Activated CD4-positive, alpha-beta T cell treated with anti-CD3 and anti-CD28 coated beads, Interleukin-2, Interleukin-4, amounts not matched to agents 100 ng/mL and 50 ng/mL, durations not matched to agents 16 hours and 8 hours (primary cell): ENCODE data around the gene RABL3.
"Not testable (repeated sequence)": the region's sequence is repeated elsewhere in the genome, so short reads cannot be mapped to it uniquely, and the experiment has no call there.

Experiments
- DNase-seq: peaks from one replicate; pipeline ENCODE4 v3.0.0-alpha.2; 2020; ENCODE audit warnings: low spot score

The RABL3 gene

GRCh38 chr3:120683213-120683612 is 59.1 kb downstream of the RABL3 start:
- no peak for DNase-seq

- DNase-seq, result no peak
Measured at GRCh38 chr3:120682095-120682681, 60.1 kb downstream of the RABL3 start, which contains the start of gene HGD. Gene HGD, minus strand, starts transcription at chr3:120682239. Its CDS starts 128 bp downstream, at chr3:120682111.

GRCh38 chr3:120681506-120682038 is 60.7 kb downstream of the RABL3 start:
- no peak for DNase-seq

GRCh38 chr3:120681018-120681417 is 61.3 kb downstream of the RABL3 start:
- no peak for DNase-seq

GRCh38 chr3:120680193-120680894 is 62.0 kb downstream of the RABL3 start:
- DNase-seq, result no peak

GRCh38 chr3:120678984-120679383 is 63.3 kb downstream of the RABL3 start:
- no peak for DNase-seq

GRCh38 chr3:120678331-120678947 is 63.9 kb downstream of the RABL3 start:
- DNase-seq, result peak; percentile 1

GRCh38 chr3:120677193-120677592 is 65.1 kb downstream of the RABL3 start:
- DNase-seq, result not testable (repeated sequence)

- DNase-seq, result no peak
Measured at GRCh38 chr3:120673116-120673515, 69.2 kb downstream of the RABL3 start.

GRCh38 chr3:120670576-120670975 is 71.7 kb downstream of the RABL3 start:
- no peak for DNase-seq

GRCh38 chr3:120664926-120665325 is 77.4 kb downstream of the RABL3 start:
- no peak for DNase-seq

GRCh38 chr3:120661945-120662344 is 80.4 kb downstream of the RABL3 start:
- no peak for DNase-seq

- no peak for DNase-seq
Measured at GRCh38 chr3:120661106-120661905, 81.0 kb downstream of the RABL3 start.

- DNase-seq, result no peak
Measured at GRCh38 chr3:120659834-120660233, 82.5 kb downstream of the RABL3 start.

- no peak for DNase-seq
Measured at GRCh38 chr3:120659285-120659684, 83.0 kb downstream of the RABL3 start.

GRCh38 chr3:120652896-120653545 is 89.3 kb downstream of the RABL3 start:
- no peak for DNase-seq

- no peak for DNase-seq
Measured at GRCh38 chr3:120652281-120652680, 90.0 kb downstream of the RABL3 start.

- no peak for DNase-seq
Measured at GRCh38 chr3:120650311-120650710, 92.0 kb downstream of the RABL3 start.

- no peak for DNase-seq
Measured at GRCh38 chr3:120649830-120650233, 92.5 kb downstream of the RABL3 start.

- no peak for DNase-seq
Measured at GRCh38 chr3:120648290-120648689, 94.0 kb downstream of the RABL3 start.

- no peak for DNase-seq
Measured at GRCh38 chr3:120646771-120647432, 95.4 kb downstream of the RABL3 start.
